Keratinocyte (primary cell): ENCODE results near the gene ACSS2. TPM values are rescaled to one million over a fixed set of nuclear protein-coding genes. Genes with fewer than 3 reads are reported as not detected.

Experiments used
- DNase-seq: peaks from one replicate; pipeline ENCODE4 v3.0.0-alpha.2; 2011; ENCODE audit warnings: low read depth, missing footprints, low spot score
- FAIRE-seq: peaks from 2 replicates; lab custom pipeline; 2011; peaks lifted over from hg19 to GRCh38; lab: Jason Lieb, UNC
- H2AFZ ChIP-seq: 2 replicates; pipeline ENCODE4 v1.6.0; 2012; ENCODE audit warnings: low read length, control low read depth, inconsistent platforms; ENCODE audit not compliant: control insufficient read depth
- H3K27ac ChIP-seq: 2 replicates; pipeline ENCODE4 v1.5.1; 2011; ENCODE audit warnings: low read length; ENCODE audit not compliant: control insufficient read depth, insufficient read depth
- H3K27me3 ChIP-seq: 3 replicates; pipeline ENCODE4 v1.6.0; 2011; ENCODE audit warnings: low read length; ENCODE audit not compliant: control insufficient read depth, insufficient read depth; ENCODE audit errors: extremely low read depth
- H3K36me3 ChIP-seq, 2 experiments: 2 replicates in 1 of 2; 3 replicates in 1 of 2; pipeline ENCODE4 v1.5.1; 2011; ENCODE audit warnings: low read length in 2 of 2, mild to moderate bottlenecking in 1 of 2; ENCODE audit not compliant: control insufficient read depth in 2 of 2, insufficient read depth in 2 of 2; ENCODE audit errors: extremely low read depth in 1 of 2
- H3K4me1 ChIP-seq: 3 replicates; pipeline ENCODE4 v1.5.1; 2011; ENCODE audit warnings: low read length; ENCODE audit not compliant: control insufficient read depth, insufficient read depth; ENCODE audit errors: extremely low read depth
- H3K4me2 ChIP-seq: 3 replicates; pipeline ENCODE4 v1.6.0; 2011; ENCODE audit warnings: low read depth, low read length; ENCODE audit not compliant: control insufficient read depth, insufficient read depth; ENCODE audit errors: extremely low read depth
- H3K4me3 ChIP-seq, 3 experiments: fragments of 200-600 bp in 1 of 3; sonication (generic) in 1 of 3; 2 replicates in 2 of 3; 3 replicates in 1 of 3; pipeline ENCODE4 v1.5.1; 2011 to 2016; ENCODE audit warnings: low read length in 3 of 3, mild to moderate bottlenecking in 3 of 3, control low read depth in 2 of 3, inconsistent platforms in 1 of 3, low read depth in 1 of 3, mixed read lengths in 1 of 3, mixed run types in 1 of 3, moderate library complexity in 1 of 3; ENCODE audit not compliant: control insufficient read depth in 2 of 3, insufficient read depth in 2 of 3; ENCODE audit errors: extremely low read depth in 1 of 3
- H3K79me2 ChIP-seq: 2 replicates; pipeline ENCODE4 v1.6.0; 2012; ENCODE audit warnings: low read length; ENCODE audit not compliant: control insufficient read depth, insufficient read depth
- H3K9ac ChIP-seq: 3 replicates; pipeline ENCODE4 v1.6.0; 2011; ENCODE audit warnings: low read length; ENCODE audit not compliant: control insufficient read depth, insufficient read depth; ENCODE audit errors: extremely low read depth
- H3K9me1 ChIP-seq: 3 replicates; pipeline ENCODE4 v1.6.0; 2011; ENCODE audit warnings: low read length; ENCODE audit not compliant: control insufficient read depth, insufficient read depth; ENCODE audit errors: extremely low read depth
- H3K9me3 ChIP-seq: 2 replicates; pipeline ENCODE4 v1.5.1; 2012; ENCODE audit warnings: low read depth, low read length; ENCODE audit not compliant: control insufficient read depth
- H4K20me1 ChIP-seq: 3 replicates; pipeline ENCODE4 v1.6.0; 2011; ENCODE audit warnings: low read length; ENCODE audit not compliant: control insufficient read depth, insufficient read depth; ENCODE audit errors: extremely low read depth
- EZH2 ChIP-seq: IDR thresholded peaks from one replicate; pipeline ENCODE4 v1.6.1; 2012; ENCODE audit warnings: inconsistent platforms, mild to moderate bottlenecking, low read length, moderate library complexity
- dilution Hi-C: fragments of 300-500 bp; cut with MboI; formaldehyde crosslinking; loops from one replicate; pipeline ENCODE4 v1.7.0; 2020; ENCODE audit warnings: low sequenced_read_pairs; ENCODE audit not compliant: extremely low pct_ligation_motif_present
- polyA plus RNA-seq, 5 experiments: library from polyadenylated mRNA; depleted of rRNA in 3 of 5; stranded (reverse) in 3 of 5; stranded (forward) in 1 of 5; unstranded in 1 of 5; fragments of >200 nt; gene quantifications; 1 replicate in 1 of 5; 2 replicates in 3 of 5; 3 replicates in 1 of 5; pipeline versions ENCODE4 v1.2.1 to v1.2.3, GENCODE V29; 2011 to 2012; ENCODE audit warnings: missing spikeins in 2 of 5, low read depth in 1 of 5, low replicate concordance in 1 of 5
- TF ChIP-seq, protein P1 (sequence below), 3 experiments: IDR thresholded peaks in 1 of 3; conservative IDR thresholded peaks in 1 of 3; optimal IDR thresholded peaks in 1 of 3; 2 replicates in 2 of 3; 3 replicates in 1 of 3; pipeline versions ENCODE3 to v1.5.1; 2011; ENCODE audit warnings: low read length in 3 of 3, mild to moderate bottlenecking in 3 of 3, moderate library complexity in 2 of 3, control low read depth in 1 of 3, inconsistent platforms in 1 of 3; ENCODE audit not compliant: insufficient read depth in 2 of 3; ENCODE audit errors: extremely low read depth in 1 of 3

ACSS2 gene
- polyA plus RNA-seq, 1 donor (not counting 4 experiments of a cell fraction or from before 2014, with no cell fraction given): 90.6 TPM

DNA sequence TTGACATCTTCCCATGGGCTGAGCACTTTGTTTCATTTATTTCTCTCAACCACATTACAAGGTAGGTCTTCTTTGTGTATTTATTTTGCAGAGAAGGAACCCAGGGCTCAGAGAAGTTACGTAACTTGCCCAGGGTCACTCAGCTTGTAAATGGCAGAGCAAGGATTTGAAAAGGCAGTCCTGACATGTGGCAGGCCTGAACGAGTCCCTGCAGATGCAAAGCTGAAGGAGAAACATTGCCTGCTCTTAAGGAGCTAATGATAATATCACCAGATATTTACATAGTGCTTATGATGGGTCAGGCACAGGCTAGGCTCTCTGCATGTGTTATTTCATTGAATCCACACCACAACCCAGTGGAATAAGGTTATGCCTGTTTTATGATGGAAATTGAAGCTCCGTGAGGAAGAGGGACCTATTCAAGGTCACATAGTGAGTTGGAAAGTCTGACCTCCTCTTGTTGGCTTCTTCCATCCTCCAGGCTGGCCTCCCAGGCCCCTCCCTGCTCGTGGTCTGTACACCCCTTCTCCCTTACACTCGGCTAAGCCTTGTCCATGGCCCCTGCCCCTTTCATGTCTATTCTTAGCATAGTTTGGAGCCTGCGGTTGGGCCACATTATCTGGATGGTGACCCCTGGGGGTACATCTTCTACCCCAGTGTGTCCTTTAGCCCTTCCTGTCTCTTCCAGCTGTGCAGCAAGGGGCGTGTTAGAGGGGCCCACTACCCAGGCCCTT lies 91.8 kb downstream of the ACSS2 start:
- no peaks in the 10 kb centered on the region for H3K27me3 ChIP-seq
- no peak overlapping the region for H3K4me3 ChIP-seq
- no peaks in the 10 kb centered on the region for H3K9me1 ChIP-seq
- H3K4me2 ChIP-seq: no peak overlapping the region
- H3K9ac ChIP-seq: no peak overlapping the region
- peaks cover 4% of the 10 kb centered on the region for H3K4me1 ChIP-seq
- H3K36me3 ChIP-seq: no peaks in the 10 kb centered on the region
- TF ChIP-seq, protein P1, sequence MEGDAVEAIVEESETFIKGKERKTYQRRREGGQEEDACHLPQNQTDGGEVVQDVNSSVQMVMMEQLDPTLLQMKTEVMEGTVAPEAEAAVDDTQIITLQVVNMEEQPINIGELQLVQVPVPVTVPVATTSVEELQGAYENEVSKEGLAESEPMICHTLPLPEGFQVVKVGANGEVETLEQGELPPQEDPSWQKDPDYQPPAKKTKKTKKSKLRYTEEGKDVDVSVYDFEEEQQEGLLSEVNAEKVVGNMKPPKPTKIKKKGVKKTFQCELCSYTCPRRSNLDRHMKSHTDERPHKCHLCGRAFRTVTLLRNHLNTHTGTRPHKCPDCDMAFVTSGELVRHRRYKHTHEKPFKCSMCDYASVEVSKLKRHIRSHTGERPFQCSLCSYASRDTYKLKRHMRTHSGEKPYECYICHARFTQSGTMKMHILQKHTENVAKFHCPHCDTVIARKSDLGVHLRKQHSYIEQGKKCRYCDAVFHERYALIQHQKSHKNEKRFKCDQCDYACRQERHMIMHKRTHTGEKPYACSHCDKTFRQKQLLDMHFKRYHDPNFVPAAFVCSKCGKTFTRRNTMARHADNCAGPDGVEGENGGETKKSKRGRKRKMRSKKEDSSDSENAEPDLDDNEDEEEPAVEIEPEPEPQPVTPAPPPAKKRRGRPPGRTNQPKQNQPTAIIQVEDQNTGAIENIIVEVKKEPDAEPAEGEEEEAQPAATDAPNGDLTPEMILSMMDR (optimal IDR thresholded peaks at IDR 0.05 in 1 of 3, IDR thresholded peaks at IDR 0.05 in 1 of 3, conservative IDR thresholded peaks at IDR 0.05 in 1 of 3; ENCODE audit: extremely low read depth in 1 of 3, insufficient read depth in 2 of 3, low read length in 3 of 3): no peak
- no peaks in the 10 kb centered on the region for H4K20me1 ChIP-seq
- DNase-seq (no peak), FAIRE-seq (no peak)
- no peak overlapping the region for H2AFZ ChIP-seq
- H3K79me2 ChIP-seq: no peaks in the 10 kb centered on the region
- no peaks in the 10 kb centered on the region for H3K9me3 ChIP-seq
- no peak overlapping the region for H3K27ac ChIP-seq
- dilution Hi-C loops: no loop called here

DNA sequence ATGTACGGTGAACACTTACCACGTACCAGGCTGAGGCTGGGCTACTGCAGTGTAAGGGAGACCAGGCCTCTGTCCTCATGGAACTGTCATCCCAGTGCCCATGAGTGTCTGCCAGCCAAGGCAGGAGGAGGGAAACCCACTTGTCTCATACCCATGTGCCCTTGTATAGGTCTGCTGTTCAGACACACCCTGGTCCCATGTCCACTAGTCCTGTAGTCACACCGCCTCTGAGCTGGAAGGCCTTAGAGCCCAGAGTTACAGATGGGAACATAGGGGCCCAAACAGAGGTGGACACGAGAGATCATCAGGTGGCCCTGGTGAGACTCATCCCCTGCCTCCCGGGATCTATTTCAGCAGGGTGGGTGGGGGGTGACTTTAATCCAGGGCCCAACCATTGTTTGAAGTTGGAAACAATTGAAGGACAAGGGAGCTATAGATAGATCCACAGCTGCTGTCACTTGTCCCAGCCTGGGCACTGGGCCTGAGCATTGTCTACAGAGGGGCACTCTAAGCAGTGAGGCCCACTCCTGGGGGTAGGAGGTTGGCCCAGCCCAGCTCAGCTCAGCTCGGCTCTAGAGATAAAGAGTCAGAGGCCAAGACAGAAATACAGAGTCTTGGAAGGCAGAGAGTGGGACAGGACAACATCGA lies 93.9 kb downstream of the ACSS2 start:
- H3K4me1 ChIP-seq: peaks cover 4% of the 10 kb centered on the region
- H4K20me1 ChIP-seq: no peaks in the 10 kb centered on the region
- H3K79me2 ChIP-seq: no peaks in the 10 kb centered on the region
- no peak for FAIRE-seq
- no peaks in the 10 kb centered on the region for H3K36me3 ChIP-seq
- TF ChIP-seq, protein P1 (optimal IDR thresholded peaks at IDR 0.05 in 1 of 3, IDR thresholded peaks at IDR 0.05 in 1 of 3, conservative IDR thresholded peaks at IDR 0.05 in 1 of 3; ENCODE audit: extremely low read depth in 1 of 3, insufficient read depth in 2 of 3, low read length in 3 of 3): no peak
- no peak for TF ChIP-seq EZH2
- no peak overlapping the region for H2AFZ ChIP-seq
- DNase-seq: no peak
- H3K27ac ChIP-seq: no peak overlapping the region
- H3K27me3 ChIP-seq: no peaks in the 10 kb centered on the region
- dilution Hi-C loops: no loop called here
- H3K9me1 ChIP-seq: no peaks in the 10 kb centered on the region
- H3K4me3 ChIP-seq: no peak overlapping the region
- H3K9me3 ChIP-seq: no peaks in the 10 kb centered on the region
- H3K4me2 ChIP-seq: no peak overlapping the region
- H3K9ac ChIP-seq: no peak overlapping the region
